Liver (tissue), 9 donors: ENCODE measurements around the gene CARMIL3. TPM values are rescaled to one million over a fixed set of nuclear protein-coding genes. Genes with fewer than 3 reads are reported as not detected.

Source experiments
- DNase-seq: peaks from one replicate; pipeline ENCODE4 v3.0.0-alpha.2; 2017; ENCODE audit warnings: low spot score
- H3K27ac ChIP-seq, 2 donors: one replicate each; pipeline ENCODE4 v1.7.0; 2013; ENCODE audit warnings: inconsistent platforms in 2 of 2, low read length in 2 of 2, control low read depth in 1 of 2, low read depth in 1 of 2, mild to moderate bottlenecking in 1 of 2
- H3K27me3 ChIP-seq, 4 donors: one replicate each; pipeline versions ENCODE4 v1.6.1 to v1.7.0; 2013; ENCODE audit warnings: low read length in 3 of 4, inconsistent platforms in 1 of 4, mild to moderate bottlenecking in 1 of 4, moderate library complexity in 1 of 4; ENCODE audit not compliant: control insufficient read depth in 4 of 4, insufficient read depth in 4 of 4
- H3K36me3 ChIP-seq, 4 donors: one replicate each; pipeline versions ENCODE4 v1.6.1 to v1.7.0; 2013; ENCODE audit warnings: low read length in 3 of 4, mild to moderate bottlenecking in 3 of 4, low read depth in 1 of 4, moderate library complexity in 1 of 4; ENCODE audit not compliant: control insufficient read depth in 4 of 4, insufficient read depth in 3 of 4
- H3K4me1 ChIP-seq, 4 donors: one replicate each; pipeline versions ENCODE4 v1.6.1 to v1.7.0; 2013; ENCODE audit warnings: low read length in 3 of 4, mild to moderate bottlenecking in 3 of 4, moderate library complexity in 1 of 4; ENCODE audit not compliant: control insufficient read depth in 4 of 4, insufficient read depth in 4 of 4
- H3K4me3 ChIP-seq, 3 donors: one replicate each; pipeline versions ENCODE4 v1.6.1 to v1.7.0; 2013; ENCODE audit warnings: low read length in 3 of 3, control low read depth in 1 of 3, low read depth in 1 of 3, mild to moderate bottlenecking in 1 of 3
- H3K9ac ChIP-seq, 2 donors: one replicate each; pipeline ENCODE4 v1.7.0; 2013; ENCODE audit warnings: low read length in 2 of 2, mild to moderate bottlenecking in 2 of 2, moderate library complexity in 2 of 2, control low read depth in 1 of 2, low read depth in 1 of 2
- H3K9me3 ChIP-seq, 4 donors: one replicate each; pipeline versions ENCODE4 v1.6.1 to v1.7.0; 2013; ENCODE audit warnings: low read length in 3 of 4; ENCODE audit not compliant: control insufficient read depth in 4 of 4
- EGR1 ChIP-seq, 2 donors: IDR thresholded peaks; 2 replicates each; pipeline ENCODE4 v1.6.1; 2016 to 2018; ENCODE audit warnings: antibody characterized with exemption in 2 of 2, low read depth in 2 of 2
- FOXA1 ChIP-seq: IDR thresholded peaks from 2 replicates; pipeline ENCODE4 v1.6.1; 2016; ENCODE audit warnings: antibody characterized with exemption
- FOXA2 ChIP-seq: IDR thresholded peaks from 2 replicates; pipeline ENCODE4 v1.6.1; 2016; ENCODE audit warnings: antibody characterized with exemption
- GABPA ChIP-seq, 2 donors: IDR thresholded peaks in 1 of 2; conservative IDR thresholded peaks in 1 of 2; 2 replicates each; pipeline ENCODE4 v1.6.1; 2016; ENCODE audit warnings: antibody characterized with exemption in 2 of 2, mild to moderate bottlenecking in 1 of 2, moderate library complexity in 1 of 2
- HNF4A ChIP-seq, 2 donors: conservative IDR thresholded peaks; 2 replicates each; pipeline ENCODE4 v1.6.1; 2016; ENCODE audit warnings: antibody characterized with exemption in 2 of 2, mild to moderate bottlenecking in 2 of 2
- HNF4G ChIP-seq: IDR thresholded peaks from 2 replicates; pipeline ENCODE4 v1.6.1; 2016; ENCODE audit warnings: antibody characterized with exemption
- JUND ChIP-seq, 2 donors: IDR thresholded peaks; 2 replicates each; pipeline ENCODE4 v1.6.1; 2016; ENCODE audit warnings: antibody characterized with exemption in 2 of 2
- NR2F2 ChIP-seq: IDR thresholded peaks from 2 replicates; pipeline ENCODE4 v1.6.1; 2016; ENCODE audit warnings: antibody characterized with exemption
- RAD21 ChIP-seq, 2 donors: IDR thresholded peaks; 2 replicates each; pipeline ENCODE4 v1.6.1; 2016; ENCODE audit warnings: antibody characterized with exemption in 2 of 2, mild to moderate bottlenecking in 2 of 2
- RXRA ChIP-seq, 2 donors: IDR thresholded peaks; 2 replicates each; pipeline ENCODE4 v1.6.1; 2017 to 2018; ENCODE audit warnings: antibody characterized with exemption in 2 of 2, mild to moderate bottlenecking in 1 of 2
- TAF1 ChIP-seq: conservative IDR thresholded peaks from 2 replicates; pipeline ENCODE4 v1.6.1; 2016; ENCODE audit warnings: antibody characterized with exemption, mild to moderate bottlenecking
- YY1 ChIP-seq: IDR thresholded peaks from 2 replicates; pipeline ENCODE4 v1.6.1; 2016; ENCODE audit warnings: antibody characterized with exemption, mild to moderate bottlenecking
- WGBS: extraction: QIAGEN DNeasy Blood & Tissue Kit; methylation state at CpG from one replicate; pipeline ENCODE4 v1.1.7; 2013; 5-methylcytosine and 5-hydroxymethylcytosine counted together
- polyA plus RNA-seq, 2 donors: library from polyadenylated mRNA; stranded (reverse) in 1 of 2; unstranded in 1 of 2; fragments of 200-250 nt in 1 of 2; fragments of >200 nt in 1 of 2; fragmentation: Nextera tagmentation in 1 of 2; extraction: Ambion mirVana in 1 of 2; gene quantifications; one replicate each; pipeline versions ENCODE4 v1.2.1 to v1.2.3, GENCODE V29; 2013 to 2015
- total RNA-seq, 2 donors: library from RNA; depleted of rRNA; stranded (reverse); fragments of >200 nt; gene quantifications; one replicate each; pipeline ENCODE4 v1.2.3, GENCODE V29; 2014
- TF ChIP-seq, protein P1 (sequence below): IDR thresholded peaks from 2 replicates; pipeline ENCODE4 v1.6.1; 2016; ENCODE audit warnings: antibody characterized with exemption
- TF ChIP-seq, protein P2 (sequence below): IDR thresholded peaks from 2 replicates; pipeline ENCODE4 v1.6.1; 2016; ENCODE audit warnings: antibody characterized with exemption, mild to moderate bottlenecking
- TF ChIP-seq, protein P3 (sequence below): fragments of 150-350 bp; IDR thresholded peaks from 2 replicates; pipeline ENCODE4 v1.5.1; 2017; ENCODE audit warnings: improper control_type of control experiment, low read depth, low read length; ENCODE audit not compliant: missing input control
- TF ChIP-seq, protein P4 (sequence below): IDR thresholded peaks from 2 replicates; pipeline ENCODE4 v1.6.1; 2016; ENCODE audit warnings: antibody characterized with exemption
- TF ChIP-seq, protein P5 (sequence below): IDR thresholded peaks from 2 replicates; pipeline ENCODE4 v1.6.1; 2016; ENCODE audit warnings: antibody characterized with exemption
- donor health status: healthy.
- donor health status: healthy.
- donor health status: healthy.
- donor health status: healthy.
- donor health status: healthy.

Gene CARMIL3
- total and polyA plus RNA-seq, 4 donors, result 0.05 to 0.17 (median 0.17) TPM

DNA sequence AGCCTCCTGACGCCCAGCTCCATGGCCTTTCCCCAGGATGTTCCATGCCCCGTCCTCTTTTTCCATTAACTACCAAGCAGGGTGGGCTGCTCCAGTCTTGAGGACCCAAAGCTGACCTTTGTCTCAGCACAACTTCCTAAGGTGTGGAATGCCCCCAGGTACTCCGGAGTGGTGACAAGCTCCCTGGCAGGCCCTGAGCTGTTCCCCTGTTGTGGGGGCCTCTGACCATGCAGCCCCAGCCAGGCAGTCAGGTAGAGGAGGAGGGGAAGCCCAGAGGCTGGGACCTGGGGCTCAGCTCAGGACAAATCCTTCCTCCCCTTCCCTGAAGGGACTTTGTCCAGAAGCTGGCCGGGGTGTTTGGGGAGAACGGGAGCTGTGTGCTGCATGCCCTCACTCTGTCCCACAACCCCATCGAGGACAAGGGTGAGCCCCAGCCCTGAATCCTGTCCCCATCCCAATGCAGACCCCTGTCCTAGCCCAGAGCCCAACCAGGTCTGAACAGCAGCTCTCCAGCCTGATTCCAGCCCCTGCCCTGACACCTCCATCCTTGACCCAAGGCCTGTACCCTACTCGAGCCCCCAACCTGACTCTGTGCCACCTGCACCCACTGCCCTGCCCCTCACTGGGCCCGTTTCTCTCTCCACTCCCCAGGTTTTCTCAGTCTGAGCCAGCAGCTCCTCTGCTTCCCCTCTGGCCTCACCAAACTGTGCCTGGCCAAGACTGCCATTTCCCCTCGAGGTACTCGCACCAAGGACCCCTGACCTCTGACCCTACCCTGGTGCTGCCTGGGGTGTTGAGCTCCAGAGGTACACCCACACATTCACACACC lies 4.4 kb downstream of the CARMIL3 start (continued):
- TF ChIP-seq, protein P1, sequence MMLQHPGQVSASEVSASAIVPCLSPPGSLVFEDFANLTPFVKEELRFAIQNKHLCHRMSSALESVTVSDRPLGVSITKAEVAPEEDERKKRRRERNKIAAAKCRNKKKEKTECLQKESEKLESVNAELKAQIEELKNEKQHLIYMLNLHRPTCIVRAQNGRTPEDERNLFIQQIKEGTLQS, result no peak
- no peak for TF ChIP-seq GABPA (IDR thresholded peaks at IDR 0.05 in 1 of 2, conservative IDR thresholded peaks at IDR 0.05 in 1 of 2)
- TF ChIP-seq NR2F2, result no peak
- TF ChIP-seq, protein P2, sequence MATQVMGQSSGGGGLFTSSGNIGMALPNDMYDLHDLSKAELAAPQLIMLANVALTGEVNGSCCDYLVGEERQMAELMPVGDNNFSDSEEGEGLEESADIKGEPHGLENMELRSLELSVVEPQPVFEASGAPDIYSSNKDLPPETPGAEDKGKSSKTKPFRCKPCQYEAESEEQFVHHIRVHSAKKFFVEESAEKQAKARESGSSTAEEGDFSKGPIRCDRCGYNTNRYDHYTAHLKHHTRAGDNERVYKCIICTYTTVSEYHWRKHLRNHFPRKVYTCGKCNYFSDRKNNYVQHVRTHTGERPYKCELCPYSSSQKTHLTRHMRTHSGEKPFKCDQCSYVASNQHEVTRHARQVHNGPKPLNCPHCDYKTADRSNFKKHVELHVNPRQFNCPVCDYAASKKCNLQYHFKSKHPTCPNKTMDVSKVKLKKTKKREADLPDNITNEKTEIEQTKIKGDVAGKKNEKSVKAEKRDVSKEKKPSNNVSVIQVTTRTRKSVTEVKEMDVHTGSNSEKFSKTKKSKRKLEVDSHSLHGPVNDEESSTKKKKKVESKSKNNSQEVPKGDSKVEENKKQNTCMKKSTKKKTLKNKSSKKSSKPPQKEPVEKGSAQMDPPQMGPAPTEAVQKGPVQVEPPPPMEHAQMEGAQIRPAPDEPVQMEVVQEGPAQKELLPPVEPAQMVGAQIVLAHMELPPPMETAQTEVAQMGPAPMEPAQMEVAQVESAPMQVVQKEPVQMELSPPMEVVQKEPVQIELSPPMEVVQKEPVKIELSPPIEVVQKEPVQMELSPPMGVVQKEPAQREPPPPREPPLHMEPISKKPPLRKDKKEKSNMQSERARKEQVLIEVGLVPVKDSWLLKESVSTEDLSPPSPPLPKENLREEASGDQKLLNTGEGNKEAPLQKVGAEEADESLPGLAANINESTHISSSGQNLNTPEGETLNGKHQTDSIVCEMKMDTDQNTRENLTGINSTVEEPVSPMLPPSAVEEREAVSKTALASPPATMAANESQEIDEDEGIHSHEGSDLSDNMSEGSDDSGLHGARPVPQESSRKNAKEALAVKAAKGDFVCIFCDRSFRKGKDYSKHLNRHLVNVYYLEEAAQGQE, result no peak

DNA sequence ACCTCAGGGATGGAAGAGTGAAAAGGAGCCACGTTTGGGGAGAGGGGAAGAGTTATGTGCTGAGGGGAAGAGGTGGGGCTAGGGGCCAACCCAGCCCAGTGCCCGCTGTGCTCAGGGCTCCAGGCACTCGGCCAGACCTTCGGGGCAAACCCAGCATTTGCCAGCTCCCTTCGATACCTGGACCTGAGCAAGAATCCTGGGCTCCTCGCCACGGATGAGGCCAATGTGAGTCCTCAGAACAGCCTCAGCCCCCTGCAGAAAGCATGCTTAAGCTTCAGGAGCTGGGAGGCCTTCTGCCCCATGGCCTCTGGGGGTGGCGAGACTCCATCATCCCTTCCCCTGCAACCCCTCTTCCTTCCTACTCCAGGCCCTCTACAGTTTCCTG lies 5.0 kb downstream of the CARMIL3 start:
- no peak overlapping the region for H3K4me3 ChIP-seq
- no peaks in the 10 kb centered on the region for H3K9me3 ChIP-seq
- no peaks in the 10 kb centered on the region for H3K36me3 ChIP-seq
- H3K27me3 ChIP-seq, result no peaks in the 10 kb centered on the region
- H3K27ac ChIP-seq, result no peak overlapping the region
- H3K9ac ChIP-seq, result no peak overlapping the region
- 44% methylated on average over 8 of the region's 8 CpGs for WGBS
- peaks cover 22 to 61% (median 43%) of the 10 kb centered on the region in 4 donors for H3K4me1 ChIP-seq
- DNase-seq, result no peak
- TF ChIP-seq RAD21 (IDR thresholded peaks at IDR 0.05) (no peak), HNF4G (no peak), YY1 (no peak), FOXA1 (no peak), FOXA2 (no peak), GABPA (IDR thresholded peaks at IDR 0.05 in 1 of 2, conservative IDR thresholded peaks at IDR 0.05 in 1 of 2) (no peak), HNF4A (conservative IDR thresholded peaks at IDR 0.05) (no peak), NR2F2 (no peak), EGR1 (IDR thresholded peaks at IDR 0.05; ENCODE audit: low read depth in 2 of 2) (no peak), RXRA (IDR thresholded peaks at IDR 0.05) (no peak), JUND (IDR thresholded peaks at IDR 0.05) (no peak), TAF1 (no peak)
- TF ChIP-seq, protein P1, result no peak
- TF ChIP-seq, protein P3, sequence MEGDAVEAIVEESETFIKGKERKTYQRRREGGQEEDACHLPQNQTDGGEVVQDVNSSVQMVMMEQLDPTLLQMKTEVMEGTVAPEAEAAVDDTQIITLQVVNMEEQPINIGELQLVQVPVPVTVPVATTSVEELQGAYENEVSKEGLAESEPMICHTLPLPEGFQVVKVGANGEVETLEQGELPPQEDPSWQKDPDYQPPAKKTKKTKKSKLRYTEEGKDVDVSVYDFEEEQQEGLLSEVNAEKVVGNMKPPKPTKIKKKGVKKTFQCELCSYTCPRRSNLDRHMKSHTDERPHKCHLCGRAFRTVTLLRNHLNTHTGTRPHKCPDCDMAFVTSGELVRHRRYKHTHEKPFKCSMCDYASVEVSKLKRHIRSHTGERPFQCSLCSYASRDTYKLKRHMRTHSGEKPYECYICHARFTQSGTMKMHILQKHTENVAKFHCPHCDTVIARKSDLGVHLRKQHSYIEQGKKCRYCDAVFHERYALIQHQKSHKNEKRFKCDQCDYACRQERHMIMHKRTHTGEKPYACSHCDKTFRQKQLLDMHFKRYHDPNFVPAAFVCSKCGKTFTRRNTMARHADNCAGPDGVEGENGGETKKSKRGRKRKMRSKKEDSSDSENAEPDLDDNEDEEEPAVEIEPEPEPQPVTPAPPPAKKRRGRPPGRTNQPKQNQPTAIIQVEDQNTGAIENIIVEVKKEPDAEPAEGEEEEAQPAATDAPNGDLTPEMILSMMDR, result no peak
- TF ChIP-seq, protein P2, result no peak
- TF ChIP-seq, protein P4, sequence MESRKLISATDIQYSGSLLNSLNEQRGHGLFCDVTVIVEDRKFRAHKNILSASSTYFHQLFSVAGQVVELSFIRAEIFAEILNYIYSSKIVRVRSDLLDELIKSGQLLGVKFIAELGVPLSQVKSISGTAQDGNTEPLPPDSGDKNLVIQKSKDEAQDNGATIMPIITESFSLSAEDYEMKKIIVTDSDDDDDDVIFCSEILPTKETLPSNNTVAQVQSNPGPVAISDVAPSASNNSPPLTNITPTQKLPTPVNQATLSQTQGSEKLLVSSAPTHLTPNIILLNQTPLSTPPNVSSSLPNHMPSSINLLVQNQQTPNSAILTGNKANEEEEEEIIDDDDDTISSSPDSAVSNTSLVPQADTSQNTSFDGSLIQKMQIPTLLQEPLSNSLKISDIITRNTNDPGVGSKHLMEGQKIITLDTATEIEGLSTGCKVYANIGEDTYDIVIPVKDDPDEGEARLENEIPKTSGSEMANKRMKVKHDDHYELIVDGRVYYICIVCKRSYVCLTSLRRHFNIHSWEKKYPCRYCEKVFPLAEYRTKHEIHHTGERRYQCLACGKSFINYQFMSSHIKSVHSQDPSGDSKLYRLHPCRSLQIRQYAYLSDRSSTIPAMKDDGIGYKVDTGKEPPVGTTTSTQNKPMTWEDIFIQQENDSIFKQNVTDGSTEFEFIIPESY, result no peak
- TF ChIP-seq, protein P5, sequence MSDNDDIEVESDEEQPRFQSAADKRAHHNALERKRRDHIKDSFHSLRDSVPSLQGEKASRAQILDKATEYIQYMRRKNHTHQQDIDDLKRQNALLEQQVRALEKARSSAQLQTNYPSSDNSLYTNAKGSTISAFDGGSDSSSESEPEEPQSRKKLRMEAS, result no peak
